HEK293 (cell line): ENCODE data around the gene PCSK1.

Experiments
- CTCF ChIA-PET: fragments of 350-600 bp; formaldehyde crosslinking; extraction: SDS; loops from one replicate; lab custom pipeline; 2021; ENCODE audit warnings: antibody characterized with exemption; lab: Yijun Ruan, JAX
- POLR2A ChIA-PET: fragments of 300-600 bp; formaldehyde crosslinking; extraction: SDS; loops from one replicate; lab custom pipeline; 2020; ENCODE audit warnings: antibody characterized with exemption, inconsistent platforms; lab: Yijun Ruan, JAX
- H3K27ac ChIP-seq: fragments of 200-500 bp; sonication (Bioruptor generic); 2 replicates; pipeline ENCODE4 v1.5.1; 2014; ENCODE audit warnings: low read depth, low read length, control low read depth, inconsistent platforms; ENCODE audit errors: extremely low read depth
- H3K36me3 ChIP-seq, 2 experiments: fragments of 200-500 bp in 1 of 2; sonication (Bioruptor generic) in 1 of 2; 1 replicate in 1 of 2; 2 replicates in 1 of 2; pipeline ENCODE4 v1.5.1; 2014 to 2017; ENCODE audit warnings: inconsistent platforms in 2 of 2, low read length in 2 of 2; ENCODE audit not compliant: control insufficient read depth in 2 of 2, insufficient read depth in 1 of 2
- H3K4me1 ChIP-seq: fragments of 200-500 bp; sonication (Bioruptor generic); 2 replicates; pipeline ENCODE4 v1.5.1; 2014; ENCODE audit warnings: mild to moderate bottlenecking, low read length, inconsistent platforms; ENCODE audit not compliant: control insufficient read depth, insufficient read depth
- H3K4me3 ChIP-seq: 2 replicates; pipeline ENCODE4 v1.5.1; 2011; ENCODE audit warnings: low read depth, mild to moderate bottlenecking, control low read depth, low read length, moderate library complexity
- H3K9me3 ChIP-seq: fragments of 200-500 bp; sonication (Bioruptor generic); 2 replicates; pipeline ENCODE4 v1.5.1; 2014; ENCODE audit warnings: low read depth, low read length, inconsistent platforms; ENCODE audit not compliant: control insufficient read depth, insufficient read depth
- BCL11B ChIP-seq: fragments of 450-650 bp; formaldehyde crosslinking; IDR thresholded peaks from 2 replicates; pipeline ENCODE4 v1.5.1; 2016; ENCODE audit warnings: low read depth, missing biosample characterization, missing genetic modification characterization
- KLF7 ChIP-seq: fragments of 450-650 bp; formaldehyde crosslinking; IDR thresholded peaks from 2 replicates; pipeline ENCODE4 v1.5.1; 2016; ENCODE audit warnings: missing biosample characterization, missing genetic modification characterization, borderline replicate concordance
- KLF8 ChIP-seq: fragments of 450-650 bp; formaldehyde crosslinking; IDR thresholded peaks from 2 replicates; pipeline ENCODE4 v1.5.1; 2016; ENCODE audit warnings: missing biosample characterization, missing genetic modification characterization
- MZF1 ChIP-seq: fragments of 450-650 bp; formaldehyde crosslinking; IDR thresholded peaks from 2 replicates; pipeline ENCODE4 v1.5.1; 2017; ENCODE audit warnings: missing biosample characterization, missing genetic modification characterization, borderline replicate concordance
- SCRT2 ChIP-seq: fragments of 450-650 bp; formaldehyde crosslinking; IDR thresholded peaks from 2 replicates; pipeline ENCODE4 v1.5.1; 2016; ENCODE audit warnings: missing biosample characterization, missing genetic modification characterization
- ZFP3 ChIP-seq: fragments of 450-650 bp; formaldehyde crosslinking; IDR thresholded peaks from 2 replicates; pipeline ENCODE4 v1.5.1; 2016; ENCODE audit warnings: low read depth, missing biosample characterization, missing genetic modification characterization
- ZNF157 ChIP-seq: fragments of 450-650 bp; formaldehyde crosslinking; IDR thresholded peaks from 2 replicates; pipeline ENCODE4 v1.5.1; 2016; ENCODE audit warnings: missing biosample characterization, missing genetic modification characterization
- ZNF214 ChIP-seq: fragments of 450-650 bp; formaldehyde crosslinking; IDR thresholded peaks from 2 replicates; pipeline ENCODE4 v1.5.1; 2017; ENCODE audit warnings: missing biosample characterization, mild to moderate bottlenecking, missing genetic modification characterization, borderline replicate concordance
- ZNF324 ChIP-seq: fragments of 450-650 bp; formaldehyde crosslinking; IDR thresholded peaks from 2 replicates; pipeline ENCODE4 v1.5.1; 2016; ENCODE audit warnings: missing biosample characterization, missing genetic modification characterization
- ZNF335 ChIP-seq: fragments of 450-650 bp; formaldehyde crosslinking; conservative IDR thresholded peaks from 2 replicates; pipeline ENCODE4 v1.5.1; 2016; ENCODE audit warnings: missing biosample characterization, missing genetic modification characterization
- ZNF37A ChIP-seq: fragments of 450-650 bp; IDR thresholded peaks from 2 replicates; pipeline ENCODE4 v1.5.1; 2018; ENCODE audit warnings: missing biosample characterization, missing genetic modification characterization
- ZNF423 ChIP-seq: fragments of 450-650 bp; formaldehyde crosslinking; IDR thresholded peaks from 2 replicates; pipeline ENCODE4 v1.5.1; 2016; ENCODE audit warnings: missing biosample characterization, missing genetic modification characterization
- ZNF48 ChIP-seq: fragments of 450-650 bp; formaldehyde crosslinking; IDR thresholded peaks from 2 replicates; pipeline ENCODE4 v1.5.1; 2016; ENCODE audit warnings: missing biosample characterization, missing genetic modification characterization
- ZNF501 ChIP-seq: fragments of 450-650 bp; formaldehyde crosslinking; IDR thresholded peaks from 2 replicates; pipeline ENCODE4 v1.5.1; 2016; ENCODE audit warnings: missing biosample characterization, missing genetic modification characterization
- ZNF555 ChIP-seq: fragments of 450-650 bp; formaldehyde crosslinking; conservative IDR thresholded peaks from 2 replicates; pipeline ENCODE4 v1.5.1; 2017; ENCODE audit warnings: missing biosample characterization, mild to moderate bottlenecking, missing genetic modification characterization, inconsistent platforms
- ZNF560 ChIP-seq: fragments of 450-650 bp; formaldehyde crosslinking; IDR thresholded peaks from 2 replicates; pipeline ENCODE4 v1.5.1; 2017; ENCODE audit warnings: missing biosample characterization, missing genetic modification characterization, borderline replicate concordance
- ZNF596 ChIP-seq: fragments of 450-650 bp; IDR thresholded peaks from 2 replicates; pipeline ENCODE4 v1.5.0; 2018; ENCODE audit warnings: missing biosample characterization, mild to moderate bottlenecking, missing genetic modification characterization, moderate library complexity
- TF ChIP-seq, protein P1 (sequence below): fragments of 450-650 bp; formaldehyde crosslinking; IDR thresholded peaks from 2 replicates; pipeline ENCODE4 v1.5.1; 2016; ENCODE audit warnings: missing biosample characterization, missing genetic modification characterization
- TF ChIP-seq, protein P2 (sequence below): fragments of 450-650 bp; formaldehyde crosslinking; IDR thresholded peaks from 2 replicates; pipeline ENCODE4 v1.5.1; 2016; ENCODE audit warnings: missing biosample characterization, missing genetic modification characterization
- TF ChIP-seq, protein P3 (sequence below): fragments of 450-650 bp; formaldehyde crosslinking; IDR thresholded peaks from 2 replicates; pipeline ENCODE4 v1.5.1; 2016; ENCODE audit warnings: missing biosample characterization, missing genetic modification characterization
- TF ChIP-seq, protein P4 (sequence below): fragments of 450-650 bp; formaldehyde crosslinking; IDR thresholded peaks from 2 replicates; pipeline ENCODE4 v1.5.1; 2016; ENCODE audit warnings: missing biosample characterization, missing genetic modification characterization

Gene PCSK1

DNA sequence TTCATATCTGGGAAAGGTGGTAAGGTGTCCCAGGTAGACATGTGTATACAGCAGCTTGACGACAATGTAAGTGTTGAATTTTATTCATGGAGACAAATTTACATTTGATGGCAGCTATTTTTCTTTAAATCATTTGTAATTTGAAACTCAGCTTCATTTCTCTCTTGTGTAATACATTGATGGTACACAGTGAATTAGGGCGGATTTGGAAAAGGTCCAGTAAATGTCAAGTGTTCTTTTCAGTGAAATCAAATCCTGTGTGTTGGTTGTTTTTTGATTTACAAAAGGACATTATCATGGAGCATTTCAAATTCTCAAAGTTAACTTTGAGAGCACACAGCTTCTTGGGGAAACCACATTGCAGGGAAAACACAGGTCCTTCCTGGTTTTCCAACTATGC lies 30.0 kb upstream of the PCSK1 start (continued):
- TF ChIP-seq, protein P1, sequence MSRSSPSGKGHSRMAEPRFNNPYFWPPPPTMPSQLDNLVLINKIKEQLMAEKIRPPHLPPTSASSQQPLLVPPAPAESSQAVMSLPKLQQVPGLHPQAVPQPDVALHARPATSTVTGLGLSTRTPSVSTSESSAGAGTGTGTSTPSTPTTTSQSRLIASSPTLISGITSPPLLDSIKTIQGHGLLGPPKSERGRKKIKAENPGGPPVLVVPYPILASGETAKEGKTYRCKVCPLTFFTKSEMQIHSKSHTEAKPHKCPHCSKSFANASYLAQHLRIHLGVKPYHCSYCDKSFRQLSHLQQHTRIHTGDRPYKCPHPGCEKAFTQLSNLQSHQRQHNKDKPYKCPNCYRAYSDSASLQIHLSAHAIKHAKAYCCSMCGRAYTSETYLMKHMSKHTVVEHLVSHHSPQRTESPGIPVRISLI (tag by site-specific recombination) = no peak
- TF ChIP-seq, protein P2, sequence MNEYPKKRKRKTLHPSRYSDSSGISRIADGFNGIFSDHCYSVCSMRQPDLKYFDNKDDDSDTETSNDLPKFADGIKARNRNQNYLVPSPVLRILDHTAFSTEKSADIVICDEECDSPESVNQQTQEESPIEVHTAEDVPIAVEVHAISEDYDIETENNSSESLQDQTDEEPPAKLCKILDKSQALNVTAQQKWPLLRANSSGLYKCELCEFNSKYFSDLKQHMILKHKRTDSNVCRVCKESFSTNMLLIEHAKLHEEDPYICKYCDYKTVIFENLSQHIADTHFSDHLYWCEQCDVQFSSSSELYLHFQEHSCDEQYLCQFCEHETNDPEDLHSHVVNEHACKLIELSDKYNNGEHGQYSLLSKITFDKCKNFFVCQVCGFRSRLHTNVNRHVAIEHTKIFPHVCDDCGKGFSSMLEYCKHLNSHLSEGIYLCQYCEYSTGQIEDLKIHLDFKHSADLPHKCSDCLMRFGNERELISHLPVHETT (tag by site-specific recombination) = no peak

DNA sequence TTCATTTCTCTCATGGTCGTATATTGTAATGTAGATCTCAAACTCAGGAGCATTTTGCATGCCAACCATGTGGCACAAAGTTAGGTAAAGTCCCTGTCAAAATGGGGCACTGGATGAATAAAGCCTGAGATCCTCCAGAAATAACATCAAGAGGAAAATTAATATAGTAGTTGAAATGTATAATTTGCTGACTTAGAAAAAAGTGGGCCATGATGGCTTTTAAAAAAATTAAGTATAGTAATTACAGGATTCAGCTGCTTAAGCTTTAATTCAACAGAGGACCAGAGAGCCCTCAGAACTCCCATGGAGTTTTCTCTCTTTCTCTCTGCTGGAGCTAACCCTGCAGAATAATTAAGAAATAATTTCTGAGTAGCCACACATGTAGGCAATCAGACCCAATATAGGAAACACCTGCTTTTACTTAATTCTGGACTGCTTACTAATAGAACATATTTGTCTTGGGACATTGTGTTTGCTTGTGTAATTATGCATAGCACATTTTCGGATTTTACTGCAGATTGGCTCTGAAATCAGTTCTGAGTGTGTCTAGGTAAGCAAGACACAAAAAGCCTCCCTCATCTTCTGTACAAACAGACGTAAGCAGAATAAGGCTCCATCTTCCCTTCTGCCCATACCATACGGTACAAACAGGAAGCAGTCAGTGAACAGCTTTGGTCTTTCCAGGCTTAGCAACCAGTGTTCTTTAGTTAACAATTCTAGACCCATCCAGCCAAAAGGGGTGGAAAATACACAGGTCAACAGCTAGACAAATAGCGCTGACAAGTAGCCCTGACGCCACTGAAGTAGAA lies 26.5 kb upstream of the PCSK1 start:
- no peak overlapping the region for H3K27ac ChIP-seq
- ChIA-PET CTCF (no interaction called here), POLR2A (no interaction called here)
- no peaks in the 10 kb centered on the region for H3K4me1 ChIP-seq
- H3K4me3 ChIP-seq = no peak overlapping the region
- TF ChIP-seq KLF7 (tag by site-specific recombination) = no peak
- TF ChIP-seq, protein P3, sequence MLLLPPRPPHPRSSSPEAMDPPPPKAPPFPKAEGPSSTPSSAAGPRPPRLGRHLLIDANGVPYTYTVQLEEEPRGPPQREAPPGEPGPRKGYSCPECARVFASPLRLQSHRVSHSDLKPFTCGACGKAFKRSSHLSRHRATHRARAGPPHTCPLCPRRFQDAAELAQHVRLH = no peak
- no peak for TF ChIP-seq ZNF423 (tag by site-specific recombination)
- TF ChIP-seq, protein P4, sequence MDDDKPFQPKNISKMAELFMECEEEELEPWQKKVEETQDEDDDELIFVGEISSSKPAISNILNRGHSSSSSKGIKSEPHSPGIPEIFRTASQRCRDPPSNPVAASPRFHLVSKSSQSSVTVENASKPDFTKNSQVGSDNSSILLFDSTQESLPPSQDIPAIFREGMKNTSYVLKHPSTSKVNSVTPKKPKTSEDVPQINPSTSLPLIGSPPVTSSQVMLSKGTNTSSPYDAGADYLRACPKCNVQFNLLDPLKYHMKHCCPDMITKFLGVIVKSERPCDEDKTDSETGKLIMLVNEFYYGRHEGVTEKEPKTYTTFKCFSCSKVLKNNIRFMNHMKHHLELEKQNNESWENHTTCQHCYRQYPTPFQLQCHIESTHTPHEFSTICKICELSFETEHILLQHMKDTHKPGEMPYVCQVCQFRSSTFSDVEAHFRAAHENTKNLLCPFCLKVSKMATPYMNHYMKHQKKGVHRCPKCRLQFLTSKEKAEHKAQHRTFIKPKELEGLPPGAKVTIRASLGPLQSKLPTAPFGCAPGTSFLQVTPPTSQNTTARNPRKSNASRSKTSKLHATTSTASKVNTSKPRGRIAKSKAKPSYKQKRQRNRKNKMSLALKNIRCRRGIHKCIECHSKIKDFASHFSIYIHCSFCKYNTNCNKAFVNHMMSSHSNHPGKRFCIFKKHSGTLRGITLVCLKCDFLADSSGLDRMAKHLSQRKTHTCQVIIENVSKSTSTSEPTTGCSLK (tag by site-specific recombination) = no peak
- no peak for TF ChIP-seq ZNF596 (tag by site-specific recombination)
- no peak for TF ChIP-seq ZNF335 (tag by site-specific recombination)
- no peak for TF ChIP-seq SCRT2
- TF ChIP-seq ZNF555 = no peak
- TF ChIP-seq ZNF48 (tag by site-specific recombination) = no peak
- TF ChIP-seq KLF8 (tag by site-specific recombination) = no peak
- no peak for TF ChIP-seq ZNF560 (tag by site-specific recombination)
- TF ChIP-seq ZNF214 (tag by site-specific recombination) = no peak
- no peak for TF ChIP-seq ZFP3 (tag by site-specific recombination)
- TF ChIP-seq ZNF37A (tag by site-specific recombination) = no peak
- TF ChIP-seq ZNF157 (tag by site-specific recombination) = no peak
- no peak for TF ChIP-seq BCL11B
- TF ChIP-seq MZF1 (tag by site-specific recombination) = no peak
- no peak for TF ChIP-seq ZNF501 (tag by site-specific recombination)
- TF ChIP-seq ZNF324 = no peak
- H3K36me3 ChIP-seq = no peaks in the 10 kb centered on the region
- H3K9me3 ChIP-seq = no peaks in the 10 kb centered on the region
